Measurements from ENCODE around the gene SPECC1.
A peak's percentile ranks its signal among the peaks of the same experiment; 100 is the strongest.
"Not testable (repeated sequence)": the region's sequence is repeated elsewhere in the genome, so short reads cannot be mapped to it uniquely, and the experiment has no call there.

Gene SPECC1

GRCh38 chr17:20282526-20283308, 273.6 kb downstream of the SPECC1 start:
- no peak for DNase-seq

- DNase-seq: no peak
These were observed 274.9 kb downstream of the SPECC1 start for GRCh38 chr17:20284022-20284421.

- DNase-seq: no peak
These were observed 275.6 kb downstream of the SPECC1 start for GRCh38 chr17:20284570-20285295.

- no peak for DNase-seq
These were observed 280.8 kb downstream of the SPECC1 start for GRCh38 chr17:20289984-20290383.

- DNase-seq: no peak
These were observed 282.7 kb downstream of the SPECC1 start for GRCh38 chr17:20291853-20292252.

- no peak for DNase-seq
These were observed 284.3 kb downstream of the SPECC1 start for GRCh38 chr17:20293501-20293900.

- no peak for DNase-seq
These were observed 285.0 kb downstream of the SPECC1 start for GRCh38 chr17:20294120-20294519.

- DNase-seq: no peak
These were observed 289.9 kb downstream of the SPECC1 start for GRCh38 chr17:20299013-20299412.

- DNase-seq: no peak
These were observed 291.3 kb downstream of the SPECC1 start for GRCh38 chr17:20300436-20300934.

- no peak for DNase-seq
These were observed 293.2 kb downstream of the SPECC1 start for GRCh38 chr17:20302246-20302917.

- no peak for DNase-seq
These were observed 295.8 kb downstream of the SPECC1 start for GRCh38 chr17:20304961-20305360.

GRCh38 chr17:20306924-20307323, 297.8 kb downstream of the SPECC1 start:
- no peak for DNase-seq

GRCh38 chr17:20307326-20307910, 298.3 kb downstream of the SPECC1 start:
- DNase-seq: no peak

- DNase-seq: no peak
These were observed 301.3 kb downstream of the SPECC1 start for GRCh38 chr17:20310481-20310880.

GRCh38 chr17:20313306-20313705, 304.1 kb downstream of the SPECC1 start:
- no peak for DNase-seq

GRCh38 chr17:20313891-20314290, 304.7 kb downstream of the SPECC1 start:
- DNase-seq: no peak

- DNase-seq: no peak
These were observed 305.7 kb downstream of the SPECC1 start for GRCh38 chr17:20314834-20315233.

- DNase-seq: no peak
These were observed 306.2 kb downstream of the SPECC1 start for GRCh38 chr17:20315311-20315710.

- no peak for DNase-seq
These were observed 306.7 kb downstream of the SPECC1 start for GRCh38 chr17:20315821-20316220.

GRCh38 chr17:20320535-20321229, 311.5 kb downstream of the SPECC1 start:
- peak; percentile 76 for DNase-seq

GRCh38 chr17:20321357-20321756, 312.2 kb downstream of the SPECC1 start:
- DNase-seq: not testable (repeated sequence)

- DNase-seq: not testable (repeated sequence)
These were observed 318.6 kb downstream of the SPECC1 start for GRCh38 chr17:20327739-20328138.
